Loucy (cell line): ENCODE data around the gene POLR2H.

Source experiments
- H2AFZ ChIP-seq: fragments of 200-600 bp; sonication (generic); 2 replicates; pipeline ENCODE4 v1.6.0; 2016; ENCODE audit warnings: antibody characterized with exemption, mild to moderate bottlenecking, low read length, moderate library complexity
- H3F3A ChIP-seq: fragments of 200-600 bp; 2 replicates; pipeline ENCODE4 v1.6.0; 2016; ENCODE audit warnings: antibody characterized with exemption, low read depth, mild to moderate bottlenecking
- H3K27me3 ChIP-seq: fragments of 200-600 bp; sonication (generic); 2 replicates; pipeline ENCODE4 v1.6.1; 2014; ENCODE audit warnings: low read length, mild to moderate bottlenecking; ENCODE audit not compliant: insufficient read depth, poor library complexity, severe bottlenecking
- H3K36me3 ChIP-seq: fragments of 200-600 bp; sonication (generic); 2 replicates; pipeline ENCODE4 v1.6.1; 2016; ENCODE audit warnings: low read length; ENCODE audit not compliant: insufficient read depth
- H3K4me1 ChIP-seq: fragments of 200-600 bp; sonication (generic); 2 replicates; pipeline ENCODE4 v1.5.1; 2014; ENCODE audit warnings: low read length, mild to moderate bottlenecking; ENCODE audit not compliant: insufficient read depth, poor library complexity, severe bottlenecking
- H3K4me2 ChIP-seq: fragments of 200-600 bp; sonication (generic); 2 replicates; pipeline ENCODE4 v1.6.0; 2014; ENCODE audit warnings: antibody characterized with exemption, low read length, low read depth, mild to moderate bottlenecking; ENCODE audit not compliant: poor library complexity, severe bottlenecking
- H3K4me3 ChIP-seq: fragments of 200-600 bp; sonication (generic); 2 replicates; pipeline ENCODE4 v1.5.1; 2014; ENCODE audit warnings: low read length, mild to moderate bottlenecking, mixed read lengths; ENCODE audit not compliant: poor library complexity, severe bottlenecking
- H3K79me2 ChIP-seq: fragments of 200-600 bp; sonication (generic); 2 replicates; pipeline ENCODE4 v1.6.1; 2014; ENCODE audit warnings: low read length; ENCODE audit not compliant: insufficient read depth
- H3K9ac ChIP-seq: fragments of 200-600 bp; sonication (generic); 2 replicates; pipeline ENCODE4 v1.6.0; 2014; ENCODE audit warnings: mild to moderate bottlenecking, low read depth, low read length, moderate library complexity; ENCODE audit not compliant: poor library complexity, severe bottlenecking
- H3K9me2 ChIP-seq: fragments of 200-600 bp; sonication (generic); replicated peaks from 2 replicates; pipeline ENCODE4 v1.6.1; 2016; ENCODE audit warnings: low read depth, low read length, mixed read lengths
- H3K9me3 ChIP-seq: fragments of 200-600 bp; sonication (generic); 2 replicates; pipeline ENCODE4 v1.6.1; 2014; ENCODE audit warnings: mild to moderate bottlenecking, antibody characterized with exemption, low read length, low read depth; ENCODE audit not compliant: insufficient read depth
- H4K20me1 ChIP-seq: fragments of 200-600 bp; sonication (generic); 2 replicates; pipeline ENCODE4 v1.6.0; 2014; ENCODE audit warnings: antibody characterized with exemption, low read length, mild to moderate bottlenecking; ENCODE audit not compliant: insufficient read depth, poor library complexity, severe bottlenecking
- EZH2phosphoT487 ChIP-seq: fragments of 200-600 bp; IDR thresholded peaks from 2 replicates; pipeline ENCODE4 v1.6.1; 2018; ENCODE audit warnings: antibody characterized with exemption, mild to moderate bottlenecking, moderate library complexity, borderline replicate concordance
- TF ChIP-seq, protein P1 (sequence below): fragments of 200-600 bp; sonication (generic); conservative IDR thresholded peaks from 2 replicates; pipeline ENCODE4 v1.5.1; 2014; ENCODE audit warnings: mild to moderate bottlenecking, antibody characterized with exemption, low read length

POLR2H gene

DNA sequence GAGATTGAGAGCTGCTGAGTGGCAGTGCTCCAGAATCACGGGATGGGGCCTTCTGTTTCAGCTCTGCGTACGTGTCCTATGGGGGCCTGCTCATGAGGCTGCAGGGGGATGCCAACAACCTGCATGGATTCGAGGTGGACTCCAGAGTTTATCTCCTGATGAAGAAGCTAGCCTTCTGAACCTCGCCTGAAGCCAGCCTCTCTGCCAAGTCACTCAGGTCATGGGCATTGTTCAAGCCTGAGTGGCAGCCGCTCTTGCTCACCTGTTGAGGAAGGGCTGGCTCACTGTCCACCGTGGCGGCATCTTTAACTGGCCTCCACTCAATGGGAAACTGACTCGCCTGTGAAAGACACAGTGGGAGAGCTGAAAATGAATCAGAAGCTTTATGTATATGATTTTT is 6.6 kb downstream of the POLR2H start:
- TF ChIP-seq, protein P1, sequence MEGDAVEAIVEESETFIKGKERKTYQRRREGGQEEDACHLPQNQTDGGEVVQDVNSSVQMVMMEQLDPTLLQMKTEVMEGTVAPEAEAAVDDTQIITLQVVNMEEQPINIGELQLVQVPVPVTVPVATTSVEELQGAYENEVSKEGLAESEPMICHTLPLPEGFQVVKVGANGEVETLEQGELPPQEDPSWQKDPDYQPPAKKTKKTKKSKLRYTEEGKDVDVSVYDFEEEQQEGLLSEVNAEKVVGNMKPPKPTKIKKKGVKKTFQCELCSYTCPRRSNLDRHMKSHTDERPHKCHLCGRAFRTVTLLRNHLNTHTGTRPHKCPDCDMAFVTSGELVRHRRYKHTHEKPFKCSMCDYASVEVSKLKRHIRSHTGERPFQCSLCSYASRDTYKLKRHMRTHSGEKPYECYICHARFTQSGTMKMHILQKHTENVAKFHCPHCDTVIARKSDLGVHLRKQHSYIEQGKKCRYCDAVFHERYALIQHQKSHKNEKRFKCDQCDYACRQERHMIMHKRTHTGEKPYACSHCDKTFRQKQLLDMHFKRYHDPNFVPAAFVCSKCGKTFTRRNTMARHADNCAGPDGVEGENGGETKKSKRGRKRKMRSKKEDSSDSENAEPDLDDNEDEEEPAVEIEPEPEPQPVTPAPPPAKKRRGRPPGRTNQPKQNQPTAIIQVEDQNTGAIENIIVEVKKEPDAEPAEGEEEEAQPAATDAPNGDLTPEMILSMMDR = no peak
- no peak for TF ChIP-seq EZH2phosphoT487
- H3K36me3 ChIP-seq = peaks cover 17% of the 10 kb centered on the region; the same call in 1 of the 2 replicates

DNA sequence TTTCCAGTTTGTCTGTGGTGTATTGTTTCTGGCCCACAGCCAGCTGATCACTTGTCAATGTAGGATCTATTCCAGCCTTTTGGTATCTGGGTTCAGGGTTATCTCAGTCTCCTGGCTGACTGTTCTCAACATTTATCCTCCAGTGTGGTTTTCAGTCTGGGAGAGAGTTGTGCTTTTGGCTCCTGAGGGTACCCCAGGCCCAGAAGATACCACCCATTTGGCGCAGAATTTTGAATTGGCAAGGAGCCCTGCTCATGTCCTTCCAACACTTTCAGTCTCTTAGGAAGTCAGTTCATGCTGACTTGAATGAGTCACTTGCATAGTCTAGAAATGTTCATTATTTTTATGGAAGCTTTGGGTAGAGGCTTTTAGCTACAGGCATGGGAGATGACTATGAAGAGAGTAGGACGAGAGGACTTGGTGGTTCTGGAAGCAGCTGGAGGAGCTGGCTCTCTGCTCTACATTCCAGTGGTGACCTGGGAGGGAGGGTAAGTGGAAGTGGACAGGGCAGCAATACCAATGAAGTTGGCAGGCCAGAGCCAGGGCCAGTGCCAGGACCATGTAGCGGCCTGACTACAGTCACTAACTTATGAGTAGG is 7.2 kb downstream of the POLR2H start:
- TF ChIP-seq, protein P1 = no peak
- Histone ChIP-seq H3K9me3 (no peaks in the 10 kb centered on the region), H3K79me2 (peaks cover 24% of the 10 kb centered on the region), H3K4me3 (no peak overlapping the region), H4K20me1 (peaks cover 15% of the 10 kb centered on the region), H3K36me3 (peaks cover 17% of the 10 kb centered on the region; the same call in 1 of the 2 replicates), H3K9me2 (no peaks in the 10 kb centered on the region), H2AFZ (no peak overlapping the region), H3K4me2 (no peak overlapping the region), H3K9ac (no peak overlapping the region), H3K4me1 (peaks cover 19% of the 10 kb centered on the region), H3F3A (no peaks in the 10 kb centered on the region), H3K27me3 (no peaks in the 10 kb centered on the region)

More for the DNA sequence above, 6.6 kb downstream of the POLR2H start:
- no peaks in the 10 kb centered on the region for H3K27me3 ChIP-seq
- H3K79me2 ChIP-seq = peaks cover 28% of the 10 kb centered on the region
- no peaks in the 10 kb centered on the region for H3K9me2 ChIP-seq
- peaks cover 19% of the 10 kb centered on the region for H3K4me1 ChIP-seq
- no peaks in the 10 kb centered on the region for H3F3A ChIP-seq
- H3K4me2 ChIP-seq = no peak overlapping the region
- no peak overlapping the region for H3K9ac ChIP-seq
- no peak overlapping the region for H3K4me3 ChIP-seq
- H3K9me3 ChIP-seq = no peaks in the 10 kb centered on the region
- H2AFZ ChIP-seq = no peak overlapping the region
- H4K20me1 ChIP-seq = peaks cover 15% of the 10 kb centered on the region

DNA sequence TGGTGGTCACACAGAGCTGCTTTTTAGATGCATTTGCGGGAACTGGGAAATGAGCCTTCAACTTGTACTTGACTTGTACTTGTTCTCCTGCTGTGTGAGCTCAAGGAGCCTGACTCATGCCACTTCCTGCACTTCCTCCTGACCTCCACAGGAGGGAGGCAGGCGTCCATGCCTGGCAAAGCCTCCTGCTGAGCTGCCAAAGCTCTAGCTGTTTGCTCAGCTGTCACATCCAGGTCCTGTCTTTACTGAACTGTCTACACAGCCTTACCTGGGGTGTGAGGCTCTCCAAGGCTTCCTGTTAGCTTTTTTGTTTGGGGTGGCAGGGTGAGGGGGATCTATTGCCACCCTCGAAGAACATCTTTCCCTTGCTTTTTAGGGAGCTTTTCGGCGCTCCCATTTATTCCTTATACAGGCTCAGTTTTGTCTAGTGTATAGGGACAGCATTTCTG is 10.1 kb downstream of the POLR2H start:
- H3F3A ChIP-seq = no peaks in the 10 kb centered on the region

More for the DNA sequence above, 10.1 kb downstream of the POLR2H start:
- no peaks in the 10 kb centered on the region for H3K9me2 ChIP-seq
- no peaks in the 10 kb centered on the region for H4K20me1 ChIP-seq
- H3K27me3 ChIP-seq = no peaks in the 10 kb centered on the region
- no peak overlapping the region for H3K4me2 ChIP-seq
- H2AFZ ChIP-seq = no peak overlapping the region
- no peaks in the 10 kb centered on the region for H3K9me3 ChIP-seq
- no peak overlapping the region for H3K4me3 ChIP-seq
- no peak for TF ChIP-seq EZH2phosphoT487
- TF ChIP-seq, protein P1 = peak; percentile 89
- no peaks in the 10 kb centered on the region for H3K79me2 ChIP-seq
- H3K36me3 ChIP-seq = peaks cover 16% of the 10 kb centered on the region; the same call in 1 of the 2 replicates
- H3K4me1 ChIP-seq = peaks cover 4% of the 10 kb centered on the region
- H3K9ac ChIP-seq = no peak overlapping the region
